Measurements from ENCODE around the gene PALD1.

The PALD1 gene

GRCh38 chr10:70457759-70458305 lies 20.7 kb upstream of the PALD1 start:
- no peak for DNase-seq (ENCODE audit: low read depth, low spot score)
- no peak overlapping the region for H3K4me3 ChIP-seq (ENCODE audit: low read depth, low read length)
- in situ Hi-C loops (cut with HindIII; ENCODE audit: low sequenced_read_pairs): no loop called here
- TF ChIP-seq CTCF (IDR thresholded peaks at IDR 0.05; ENCODE audit: low read depth, low read length): no peak

- DNase-seq (ENCODE audit: low read depth, low spot score): peak; percentile 78
- in situ Hi-C loops (cut with HindIII; ENCODE audit: low sequenced_read_pairs): no loop called here
- TF ChIP-seq CTCF (IDR thresholded peaks at IDR 0.05; ENCODE audit: low read depth, low read length): no peak
- peak overlapping the region; percentile 13 for H3K4me3 ChIP-seq (ENCODE audit: low read depth, low read length)
These were observed 20.1 kb upstream of the PALD1 start for GRCh38 chr10:70458329-70459060.

GRCh38 chr10:70459061-70459773 lies 19.4 kb upstream of the PALD1 start:
- no peak overlapping the region for H3K4me3 ChIP-seq (ENCODE audit: low read depth, low read length)
- no peak for DNase-seq (ENCODE audit: low read depth, low spot score)
- no peak for TF ChIP-seq CTCF (IDR thresholded peaks at IDR 0.05; ENCODE audit: low read depth, low read length)
- in situ Hi-C loops (cut with HindIII; ENCODE audit: low sequenced_read_pairs): no loop called here

- in situ Hi-C loops (cut with HindIII; ENCODE audit: low sequenced_read_pairs): no loop called here
- DNase-seq (ENCODE audit: low read depth, low spot score): no peak
These were observed 18.6 kb upstream of the PALD1 start for GRCh38 chr10:70459774-70460490.

GRCh38 chr10:70461397-70462348 lies 16.9 kb upstream of the PALD1 start:
- peak; percentile 50 for DNase-seq (ENCODE audit: low read depth, low spot score)
- in situ Hi-C loops (cut with HindIII; ENCODE audit: low sequenced_read_pairs): no loop called here
- H3K4me3 ChIP-seq (ENCODE audit: low read depth, low read length): no peak overlapping the region
- TF ChIP-seq CTCF (IDR thresholded peaks at IDR 0.05; ENCODE audit: low read depth, low read length): peak; percentile 95

More at GRCh38 chr10:70459774-70460490, 18.6 kb upstream of the PALD1 start:
- no peak overlapping the region for H3K4me3 ChIP-seq (ENCODE audit: low read depth, low read length)
- TF ChIP-seq CTCF (IDR thresholded peaks at IDR 0.05; ENCODE audit: low read depth, low read length): no peak
